T47D (cell line): Measurements from ENCODE around the gene NF1.
"Not testable (repeated sequence)": the region's sequence is repeated elsewhere in the genome, so short reads cannot be mapped to it uniquely, and the experiment has no call there.

Experiments
- DNase-seq, 2 experiments: peaks; one replicate each; pipeline versions ENCODE4 v3.0.0 to v3.0.0-alpha.2; 2011 to 2012; ENCODE audit warnings: low read depth in 1 of 2, low spot score in 1 of 2
- JUND ChIP-seq: IDR thresholded peaks from 2 replicates; pipeline ENCODE4 v1.6.1; 2012; ENCODE audit warnings: low read depth
- in situ Hi-C: cut with HindIII; loops from 2 replicates; pipeline ENCODE4 v1.10.0; 2016; ENCODE audit warnings: low sequenced_read_pairs, low pct_unique_long_range_greater_than_20kb

The NF1 gene

DNA sequence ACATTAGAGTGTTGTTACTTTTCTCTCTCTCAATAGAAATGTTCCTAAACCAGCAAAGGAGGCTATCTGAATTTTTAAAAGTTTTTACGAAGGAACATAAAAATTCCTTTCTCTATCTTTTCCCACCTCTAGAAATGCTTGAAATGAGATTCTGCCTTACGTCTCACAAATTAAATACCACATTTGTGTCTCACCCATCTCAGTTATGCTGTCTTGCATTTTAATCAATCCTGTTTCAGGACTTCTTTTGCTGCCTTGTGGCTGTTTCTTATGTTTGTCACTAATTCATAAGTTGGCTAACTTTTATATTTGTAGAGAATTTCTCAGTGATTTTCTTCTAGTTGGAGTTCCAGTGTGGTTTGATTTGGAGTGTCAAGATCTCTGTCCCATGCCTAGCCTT lies 198.8 kb downstream of the NF1 start:
- in situ Hi-C loops, result no loop called here

GRCh38 chr17:31294231-31294630 lies 199.5 kb downstream of the NF1 start:
- in situ Hi-C loops, result no loop called here
- no peak for DNase-seq
- no peak for TF ChIP-seq JUND

More for the DNA sequence above, 198.8 kb downstream of the NF1 start:
- TF ChIP-seq JUND, result no peak
- no peak for DNase-seq

DNA sequence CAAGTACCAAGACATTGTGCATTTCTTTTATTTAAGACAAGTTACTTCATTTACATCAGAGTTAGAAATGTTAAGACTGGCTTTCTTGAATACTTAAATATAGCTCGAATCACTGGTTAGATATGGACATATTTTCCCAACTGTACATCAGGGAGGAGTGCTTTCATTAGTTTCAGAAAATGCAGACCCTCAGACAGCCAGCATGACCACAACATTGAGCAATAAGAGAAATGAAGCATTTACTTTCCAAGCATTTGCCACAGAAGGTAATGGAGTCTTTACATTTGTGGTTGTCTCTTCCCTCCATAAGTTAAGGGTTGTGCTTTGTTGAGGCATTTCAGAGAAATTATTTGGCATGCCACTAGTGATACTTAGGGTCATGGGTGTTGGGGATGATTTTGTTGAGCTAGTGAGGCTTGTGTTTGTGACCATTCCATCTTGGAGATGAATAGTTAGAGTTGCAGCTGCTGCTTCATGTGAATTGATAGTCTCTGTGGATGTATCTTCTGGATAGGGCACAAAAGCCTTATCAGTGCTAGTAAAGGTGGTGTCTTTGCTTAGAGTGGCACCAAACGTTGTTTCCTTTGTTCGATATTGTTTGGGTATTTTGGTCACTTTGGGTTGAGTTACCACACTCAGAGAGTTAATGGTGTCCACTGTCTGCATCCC lies 200.2 kb downstream of the NF1 start:
- in situ Hi-C loops, result no loop called here
- no peak for TF ChIP-seq JUND
- DNase-seq, result no peak

GRCh38 chr17:31295489-31295871 lies 200.7 kb downstream of the NF1 start:
- no peak for DNase-seq
- in situ Hi-C loops, result no loop called here
- TF ChIP-seq JUND, result no peak

DNA sequence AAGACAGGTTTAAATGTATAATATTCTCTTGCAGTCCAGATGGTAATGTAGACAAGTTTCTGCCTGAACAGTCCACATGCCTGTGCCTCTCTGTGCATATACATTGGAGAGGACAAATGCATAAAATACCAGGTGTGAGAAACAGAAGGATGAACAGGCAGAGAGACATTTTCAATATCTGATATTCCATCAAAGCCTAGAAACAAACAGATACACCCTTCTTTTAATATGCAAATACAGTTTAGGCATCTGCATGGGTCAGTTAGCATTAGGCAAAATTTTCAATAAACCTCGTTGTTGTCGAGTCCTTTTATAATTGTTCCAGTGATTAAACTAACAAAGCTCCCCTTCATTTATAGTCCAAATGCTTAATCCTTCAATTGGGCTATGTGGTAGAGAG lies 201.4 kb downstream of the NF1 start:
- DNase-seq, result no peak
- in situ Hi-C loops, result no loop called here
- no peak for TF ChIP-seq JUND

DNA sequence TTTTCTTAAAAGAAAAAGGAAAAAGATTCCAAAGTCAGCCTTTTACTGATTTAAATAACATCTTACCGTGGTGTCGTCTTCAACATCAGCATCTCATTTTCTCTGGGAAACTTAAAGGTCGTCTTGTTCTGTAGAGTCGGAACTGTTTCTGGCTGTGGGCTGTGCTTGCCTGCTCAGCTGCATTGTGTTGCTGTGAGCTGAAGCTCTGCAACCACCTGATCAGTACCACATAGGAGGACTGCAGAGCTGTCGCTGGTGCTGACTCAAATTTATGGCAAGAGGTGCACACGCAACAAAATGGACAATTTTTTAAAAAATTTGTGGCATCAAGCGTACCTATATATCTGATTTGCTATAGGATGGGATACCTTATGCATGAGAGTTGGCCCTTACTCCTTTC lies 202.3 kb downstream of the NF1 start, which contains the start of gene OMG:
Gene OMG, minus strand, starts transcription at position 150 of the 400 bp plus-strand sequence. CDS start 908 bp downstream, outside the sequence.
- no peak for TF ChIP-seq JUND
- DNase-seq, result no peak
- in situ Hi-C loops, result no loop called here

DNA sequence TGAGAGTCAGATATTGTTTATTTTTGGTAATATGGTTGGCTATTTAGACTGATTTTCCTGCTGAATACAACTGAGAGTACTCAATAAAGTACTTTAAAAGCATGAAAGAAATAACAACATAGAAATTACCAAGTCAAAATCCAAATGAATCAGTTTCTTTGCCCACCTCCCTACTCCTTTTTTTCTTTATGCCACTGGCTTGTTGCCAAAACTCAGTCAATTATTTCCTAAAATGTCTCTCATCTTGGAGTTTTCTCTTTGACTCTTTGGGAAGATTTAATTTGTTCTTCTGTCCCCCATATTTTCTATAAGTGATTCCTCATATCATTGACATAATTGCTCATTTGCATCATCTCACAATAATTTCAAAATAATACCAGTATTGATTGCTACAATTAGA lies 204.8 kb downstream of the NF1 start:
- DNase-seq, result no peak
- in situ Hi-C loops, result no loop called here
- no peak for TF ChIP-seq JUND

- in situ Hi-C loops, result no loop called here
- DNase-seq, result no peak
- TF ChIP-seq JUND, result no peak
Observed at GRCh38 chr17:31307640-31308039, 212.9 kb downstream of the NF1 start.

DNA sequence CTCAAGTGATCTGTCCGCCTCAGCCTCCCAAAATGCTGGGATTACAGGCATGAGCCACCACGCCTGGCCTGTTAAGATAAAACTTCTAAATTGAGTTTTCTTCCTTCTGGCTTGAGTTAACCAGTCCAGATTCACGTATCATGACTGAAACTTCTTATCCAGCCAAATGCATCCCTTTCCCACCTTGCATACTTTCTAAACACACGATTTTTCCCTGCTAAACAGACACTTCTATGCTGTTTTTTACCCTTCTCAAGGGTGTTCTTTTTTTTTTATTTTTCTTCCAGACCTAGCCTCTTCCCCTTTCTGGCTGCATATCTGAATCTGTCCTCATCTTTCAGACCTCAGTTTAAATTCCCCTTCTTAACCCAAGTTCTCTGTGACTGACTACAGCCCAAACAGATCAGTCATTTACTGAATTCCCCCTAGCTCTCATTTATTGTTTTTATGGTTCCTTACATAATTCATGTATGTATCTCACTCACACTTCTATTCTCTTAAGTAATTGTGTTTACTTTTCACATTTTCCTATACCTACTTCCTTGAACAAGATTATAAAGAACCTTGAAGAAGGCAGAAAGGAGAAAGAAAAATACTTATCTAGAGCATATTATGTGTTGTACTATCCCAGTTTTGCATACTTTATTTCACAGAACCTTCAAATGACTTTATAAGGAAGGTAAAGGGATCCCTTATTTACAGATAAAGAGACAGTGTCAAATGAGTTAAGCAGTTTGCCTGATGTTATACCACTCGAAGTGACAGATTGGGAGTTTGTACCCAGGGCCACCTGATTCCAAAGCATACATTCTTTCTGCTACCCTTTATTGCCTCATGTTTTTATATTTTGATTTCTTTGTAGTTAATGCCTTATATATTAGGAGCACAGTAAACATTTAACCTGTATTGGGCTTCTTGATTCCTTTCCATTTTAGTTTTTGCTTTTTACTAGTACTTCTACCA lies 213.9 kb downstream of the NF1 start:
- DNase-seq, result no peak
- in situ Hi-C loops, result no loop called here
- TF ChIP-seq JUND, result no peak

- TF ChIP-seq JUND, result no peak
- no peak for DNase-seq
- in situ Hi-C loops, result no loop called here
Observed at GRCh38 chr17:31309556-31309955, 214.8 kb downstream of the NF1 start.

DNA sequence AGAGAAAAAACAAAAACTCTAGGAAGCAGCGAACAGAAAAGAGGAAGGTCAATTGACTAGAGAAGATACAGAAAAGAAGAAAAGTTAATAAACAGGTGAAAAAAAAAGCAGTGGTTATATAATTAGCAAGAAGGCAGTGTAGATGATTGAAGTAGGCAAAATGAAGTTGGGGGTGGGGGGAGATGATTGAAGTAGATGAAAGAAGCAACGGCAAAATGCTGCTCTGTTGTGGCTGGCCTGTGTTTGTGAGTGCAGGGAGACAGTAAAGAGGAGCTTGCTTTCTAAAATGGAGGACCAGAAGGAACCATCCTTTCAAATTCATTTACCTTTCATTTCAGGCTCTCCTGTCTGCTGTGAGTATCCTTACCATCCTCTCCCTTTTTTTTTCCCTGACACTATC lies 215.5 kb downstream of the NF1 start:
- DNase-seq, result no peak
- no peak for TF ChIP-seq JUND
- in situ Hi-C loops, result no loop called here

GRCh38 chr17:31310886-31311285 lies 216.1 kb downstream of the NF1 start:
- TF ChIP-seq JUND, result no peak
- in situ Hi-C loops, result no loop called here
- DNase-seq, result no peak

DNA sequence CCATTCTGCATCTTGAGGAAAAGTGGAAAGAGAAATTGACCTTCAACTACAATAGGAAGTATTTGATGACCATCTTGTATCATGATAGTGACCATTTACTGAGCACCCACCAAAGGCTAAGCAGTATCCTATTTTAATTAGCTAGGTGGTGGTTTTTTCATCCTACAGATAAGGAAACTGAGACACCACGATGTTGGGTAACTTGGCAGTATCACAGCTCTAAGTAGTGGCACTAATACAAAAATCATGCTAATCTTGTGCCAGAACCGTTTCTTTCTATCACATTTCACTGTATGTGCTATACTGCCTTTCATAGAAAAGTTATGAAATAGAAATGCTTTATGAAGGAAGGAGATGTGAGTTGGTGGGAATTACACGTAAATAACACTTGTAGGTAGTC lies 216.7 kb downstream of the NF1 start:
- no peak for TF ChIP-seq JUND
- in situ Hi-C loops, result no loop called here
- DNase-seq, result no peak

- DNase-seq, in situ Hi-C loops: not testable (repeated sequence)
Observed at GRCh38 chr17:31312223-31312622, 217.4 kb downstream of the NF1 start.
